HG02938 (cell line): Measurements from ENCODE around the gene TANGO6.
"Not testable (repeated sequence)": the region's sequence is repeated elsewhere in the genome, so short reads cannot be mapped to it uniquely, and the experiment has no call there.

Experiments
- ATAC-seq: cut with Tn5 transposase; IDR thresholded peaks from one replicate; pipeline ENCODE4 v1.9.1; 2021; ENCODE audit warnings: mild to moderate bottlenecking, moderate library complexity; ENCODE audit not compliant: unreplicated experiment

The TANGO6 gene

DNA sequence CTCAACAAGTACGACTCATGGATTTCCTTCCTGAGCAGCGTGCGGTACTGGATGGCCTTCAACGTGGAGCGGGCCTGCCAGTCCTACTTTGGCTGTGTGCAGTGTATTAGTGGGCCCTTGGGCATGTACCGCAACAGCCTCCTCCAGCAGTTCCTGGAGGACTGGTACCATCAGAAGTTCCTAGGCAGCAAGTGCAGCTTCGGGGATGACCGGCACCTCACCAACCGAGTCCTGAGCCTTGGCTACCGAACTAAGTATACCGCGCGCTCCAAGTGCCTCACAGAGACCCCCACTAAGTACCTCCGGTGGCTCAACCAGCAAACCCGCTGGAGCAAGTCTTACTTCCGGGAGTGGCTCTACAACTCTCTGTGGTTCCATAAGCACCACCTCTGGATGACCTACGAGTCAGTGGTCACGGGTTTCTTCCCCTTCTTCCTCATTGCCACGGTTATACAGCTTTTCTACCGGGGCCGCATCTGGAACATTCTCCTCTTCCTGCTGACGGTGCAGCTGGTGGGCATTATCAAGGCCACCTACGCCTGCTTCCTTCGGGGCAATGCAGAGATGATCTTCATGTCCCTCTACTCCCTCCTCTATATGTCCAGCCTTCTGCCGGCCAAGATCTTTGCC, 271.1 kb downstream of the TANGO6 start:
- no peak for ATAC-seq

DNA sequence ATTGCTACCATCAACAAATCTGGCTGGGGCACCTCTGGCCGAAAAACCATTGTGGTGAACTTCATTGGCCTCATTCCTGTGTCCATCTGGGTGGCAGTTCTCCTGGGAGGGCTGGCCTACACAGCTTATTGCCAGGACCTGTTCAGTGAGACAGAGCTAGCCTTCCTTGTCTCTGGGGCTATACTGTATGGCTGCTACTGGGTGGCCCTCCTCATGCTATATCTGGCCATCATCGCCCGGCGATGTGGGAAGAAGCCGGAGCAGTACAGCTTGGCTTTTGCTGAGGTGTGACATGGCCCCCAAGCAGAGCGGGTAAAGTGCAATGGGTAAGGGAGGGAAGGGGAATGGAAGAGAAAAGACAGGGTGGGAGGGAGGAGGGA, 271.6 kb downstream of the TANGO6 start:
- no peak for ATAC-seq

GRCh38 chr16:69115361-69115760, 272.0 kb downstream of the TANGO6 start:
- no peak for ATAC-seq

DNA sequence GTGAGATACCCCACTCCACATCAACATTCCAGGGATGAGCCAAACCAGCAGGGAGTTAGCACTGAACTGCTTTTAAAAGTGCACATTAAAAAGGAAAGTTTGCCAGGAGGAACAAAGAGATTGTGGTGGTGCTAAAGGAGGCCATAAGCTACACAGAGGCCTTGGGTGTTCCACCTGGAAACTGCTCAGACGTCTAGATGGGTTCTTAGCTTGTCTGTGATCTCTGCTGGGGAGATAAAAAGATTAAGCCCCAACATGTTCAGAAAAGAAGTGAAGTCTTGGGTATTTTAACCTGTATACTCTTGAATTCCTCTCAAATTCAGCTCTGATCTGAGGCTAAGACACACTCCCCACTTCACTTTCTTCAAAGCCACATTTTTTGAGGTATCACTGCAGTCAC, 272.5 kb downstream of the TANGO6 start:
- ATAC-seq = no peak

DNA sequence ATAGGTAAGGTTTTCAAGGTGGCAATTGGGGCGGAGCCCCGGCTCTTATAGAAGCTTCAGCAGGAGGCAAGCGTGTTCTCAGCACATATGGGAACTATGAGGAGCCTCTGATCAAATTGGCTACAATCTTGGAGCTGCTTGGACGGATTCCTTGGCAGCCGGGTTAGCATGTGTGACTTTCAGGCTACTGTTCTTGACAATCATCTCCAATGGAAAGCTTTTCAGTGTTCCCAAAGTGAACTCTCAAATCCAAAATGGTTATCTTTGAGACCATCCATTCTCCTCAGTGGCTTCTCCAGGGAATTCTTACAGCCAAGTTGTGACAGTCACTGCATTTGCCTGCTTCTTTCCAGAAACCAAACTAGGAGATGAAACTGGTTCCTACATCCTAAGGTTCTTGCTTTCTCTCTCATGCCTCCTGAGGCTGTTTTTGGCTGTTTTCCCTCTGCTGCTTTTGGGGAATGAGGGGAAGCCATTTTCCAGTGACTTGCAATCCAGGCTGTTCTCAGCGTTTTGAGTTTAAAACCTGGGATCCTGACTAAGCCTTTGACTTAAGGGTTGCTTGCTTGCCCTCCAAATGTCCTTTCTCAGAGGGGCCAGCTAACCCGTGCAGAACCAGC, 273.0 kb downstream of the TANGO6 start:
- ATAC-seq = no peak

DNA sequence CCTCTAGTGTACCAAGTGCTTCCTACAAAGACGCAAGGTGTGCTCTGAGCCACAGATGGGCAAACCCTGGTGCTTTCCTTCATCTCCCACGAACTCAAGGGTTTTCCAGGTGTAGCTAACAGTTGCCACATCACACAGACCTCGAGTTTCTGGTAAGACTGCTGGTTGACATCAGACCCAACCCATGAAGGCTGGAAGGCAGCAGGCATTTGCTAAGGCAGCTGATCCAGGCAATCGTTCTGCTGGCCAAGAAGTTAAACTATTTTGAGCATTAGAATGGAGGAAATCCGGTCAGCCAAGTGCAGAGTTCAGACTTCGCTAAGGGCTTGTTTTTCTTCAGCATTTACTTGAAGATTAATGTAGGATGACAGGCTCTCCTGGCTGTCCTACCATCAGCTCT, 273.6 kb downstream of the TANGO6 start:
- no peak for ATAC-seq

DNA sequence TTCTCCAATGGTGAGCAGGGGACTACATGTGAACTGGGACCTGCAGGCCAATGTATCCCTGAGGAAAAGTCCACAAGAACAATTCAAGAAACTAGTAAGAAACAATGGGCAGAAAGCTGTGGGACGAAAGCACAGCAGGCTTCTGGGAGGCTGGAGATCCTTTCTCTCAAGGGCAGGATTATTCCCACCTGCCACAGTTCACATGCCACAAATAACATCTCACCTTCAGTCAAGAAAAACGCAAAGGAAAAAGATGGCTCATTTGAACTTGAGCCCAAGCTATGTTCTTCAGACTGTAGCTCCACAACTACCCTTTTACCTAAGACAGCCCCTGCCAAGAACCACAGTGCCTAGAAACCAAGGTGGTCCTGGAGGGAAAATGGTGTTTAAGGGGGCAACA, 275.1 kb downstream of the TANGO6 start:
- ATAC-seq = no peak

GRCh38 chr16:69118994-69119393, 275.7 kb downstream of the TANGO6 start:
- ATAC-seq = no peak

GRCh38 chr16:69119536-69119935, 276.2 kb downstream of the TANGO6 start:
- no peak for ATAC-seq

DNA sequence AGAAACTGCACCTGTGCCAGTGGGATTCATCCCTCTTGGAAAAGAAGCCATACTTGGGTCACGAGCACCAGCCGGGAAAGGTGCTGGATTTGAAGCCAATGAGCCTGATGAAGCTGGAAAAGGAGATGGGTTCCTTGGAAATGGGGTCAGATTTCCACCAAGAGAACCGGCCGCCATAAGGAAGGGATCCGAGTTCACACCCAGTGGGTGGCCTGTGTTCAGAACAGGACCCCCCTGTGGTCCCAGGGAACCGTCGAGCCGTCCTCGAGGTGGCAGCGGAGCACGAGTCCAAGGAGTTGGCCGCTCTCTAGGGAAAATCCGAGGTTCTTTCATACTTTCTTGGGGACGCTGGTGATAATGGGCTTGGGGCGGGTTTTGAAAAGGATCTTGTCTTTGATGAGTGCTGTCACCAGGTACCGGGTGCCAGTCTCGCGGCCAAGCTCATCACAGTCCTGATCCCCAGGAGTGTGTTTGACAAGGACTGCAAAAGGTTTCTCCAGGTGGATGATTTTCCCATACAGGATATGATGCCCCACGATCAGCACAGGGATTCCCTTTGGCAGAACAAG, 276.8 kb downstream of the TANGO6 start:
- ATAC-seq = no peak

GRCh38 chr16:69123910-69124309, 280.6 kb downstream of the TANGO6 start:
- no peak for ATAC-seq

- ATAC-seq = not testable (repeated sequence)
Measured at GRCh38 chr16:69124406-69124805, 281.1 kb downstream of the TANGO6 start.

GRCh38 chr16:69124961-69125360, 281.6 kb downstream of the TANGO6 start:
- ATAC-seq = not testable (repeated sequence)

GRCh38 chr16:69126221-69126620, 282.9 kb downstream of the TANGO6 start:
- no peak for ATAC-seq

- not testable (repeated sequence) for ATAC-seq
Measured at GRCh38 chr16:69126801-69127200, 283.5 kb downstream of the TANGO6 start.

GRCh38 chr16:69127966-69128510, 284.7 kb downstream of the TANGO6 start:
- no peak for ATAC-seq

GRCh38 chr16:69130461-69130860, 287.1 kb downstream of the TANGO6 start:
- ATAC-seq = no peak

DNA sequence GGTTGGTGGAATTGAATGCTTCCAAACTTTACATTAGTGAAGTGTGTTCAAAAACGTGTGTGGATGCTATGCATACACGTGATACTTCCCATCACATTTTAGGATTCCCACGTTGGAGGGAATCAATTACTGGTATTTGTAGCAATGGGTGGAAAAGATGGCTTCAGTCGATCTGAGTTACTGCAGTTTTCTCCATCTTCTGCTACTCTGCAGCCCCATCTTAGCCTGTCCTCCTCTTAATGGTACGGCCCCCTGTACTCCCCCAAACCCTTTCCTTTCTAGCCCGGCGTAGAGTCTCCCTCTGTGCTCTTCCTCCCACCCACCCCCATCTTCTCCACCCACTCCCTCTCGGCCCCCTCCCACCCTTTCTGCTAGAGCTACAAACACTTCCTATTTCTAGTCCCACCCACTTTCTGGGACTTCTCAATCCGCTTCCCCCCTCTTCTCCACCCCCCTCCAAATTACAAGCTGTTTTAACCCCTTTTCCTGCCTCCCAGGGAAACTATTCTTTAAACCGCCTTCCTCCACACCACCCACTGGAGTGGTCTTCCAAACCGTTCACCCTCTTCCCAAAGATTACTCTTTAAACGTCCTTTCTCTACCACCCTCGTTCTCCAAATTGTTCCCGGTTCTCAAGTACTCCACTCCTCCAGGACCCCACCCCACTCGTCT, 288.0 kb downstream of the TANGO6 start:
- no peak for ATAC-seq

- peak; percentile 35 for ATAC-seq
Measured at GRCh38 chr16:69131839-69132423, 288.6 kb downstream of the TANGO6 start.

- ATAC-seq = peak; percentile 88
Measured at GRCh38 chr16:69132424-69133252, 289.3 kb downstream of the TANGO6 start, which contains the start of the genes CHTF8 and UTP4. TSS of gene CHTF8 (minus strand) at chr16:69132588. CDS start at chr16:69121458, 11,130 bp downstream. TSS of gene UTP4 (plus strand) at chr16:69132649. CDS start at chr16:69133460, 811 bp downstream.
